Myometrial cell (primary cell): ENCODE data around the gene ECHDC3. TPM values are rescaled to one million over a fixed set of nuclear protein-coding genes. Genes with fewer than 3 reads are reported as not detected.

Source experiments
- total RNA-seq: library from RNA; depleted of rRNA; stranded (reverse); fragments of >200 nt; gene quantifications from 2 replicates; pipeline ENCODE4 v1.2.3, GENCODE V29; 2015

The ECHDC3 gene
- total RNA-seq, result 32.3 and 33.0 TPM in 2 replicates

DNA sequence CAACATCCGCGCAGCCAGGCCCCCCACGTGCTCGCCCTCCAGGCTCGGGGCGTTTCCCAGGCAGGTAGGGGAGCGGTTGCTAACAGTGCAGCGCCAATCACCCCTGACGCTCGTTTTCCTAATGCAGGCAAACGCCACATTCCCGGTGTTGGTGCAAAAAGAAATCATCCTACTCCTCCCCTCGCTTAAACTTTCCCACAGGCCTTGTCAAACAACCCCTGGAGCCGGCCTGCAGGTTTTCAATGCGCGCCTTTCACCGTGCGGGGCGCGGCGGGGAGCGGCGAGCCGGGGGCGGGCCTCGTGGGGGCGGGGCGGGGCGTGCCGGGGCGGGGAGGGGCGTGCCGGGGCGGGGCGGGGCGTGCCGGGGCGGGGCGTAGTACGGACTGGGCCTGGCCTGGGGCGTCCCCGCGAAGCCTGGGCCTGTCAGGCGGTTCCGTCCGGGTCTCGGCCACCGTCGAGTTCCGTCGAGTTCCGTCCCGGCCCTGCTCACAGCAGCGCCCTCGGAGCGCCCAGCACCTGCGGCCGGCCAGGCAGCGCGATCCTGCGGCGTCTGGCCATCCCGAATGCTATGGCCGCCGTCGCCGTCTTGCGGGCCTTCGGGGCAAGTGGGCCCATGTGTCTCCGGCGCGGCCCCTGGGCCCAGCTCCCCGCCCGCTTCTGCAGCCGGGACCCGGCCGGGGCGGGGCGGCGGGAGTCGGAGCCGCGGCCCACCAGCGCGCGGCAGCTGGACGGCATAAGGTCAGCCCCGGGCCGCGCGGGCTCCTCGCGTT is at the start of gene ECHDC3:
TSS of gene ECHDC3 (plus strand) at position 374 of the 770 bp plus-strand sequence. CDS start at position 569, 195 bp downstream.

Other genes starting within 250 kb of the ECHDC3 start
- 6.1 and 8.9 TPM in 2 replicates for gene USP6NL, start 130.7 kb upstream of the ECHDC3 start, total RNA-seq
- gene PROSER2, start 81.0 kb downstream of the ECHDC3 start, total RNA-seq, result 4.3 and 11.3 TPM in 2 replicates